PC-9 (cell line): ENCODE measurements around the gene PRDM16.

Experiments
- CTCF ChIP-seq: fragments of 200-600 bp; sonication (generic); conservative IDR thresholded peaks from 2 replicates; pipeline ENCODE4 v1.6.1; 2017; ENCODE audit warnings: mixed run types, antibody characterized with exemption, mild to moderate bottlenecking, moderate library complexity
- EZH2 ChIP-seq: fragments of 200-600 bp; sonication (generic); IDR thresholded peaks from 2 replicates; pipeline ENCODE4 v1.8.0; 2017; ENCODE audit warnings: antibody characterized with exemption, low read depth

GRCh38 chr1:3235496-3235895 is 166.5 kb downstream of the PRDM16 start:
- TF ChIP-seq CTCF (no peak), EZH2 (no peak)
